Mesenchymal stem cell (in vitro differentiated cells and primary cell): ENCODE results near the gene GRB2.
A peak's percentile ranks its signal among the peaks of the same experiment; 100 is the strongest.

ENCODE experiments used
- DNase-seq: peaks from one replicate; pipeline ENCODE4 v3.0.0-alpha.2; 2013
- H2AFZ ChIP-seq: one replicate; pipeline ENCODE4 v1.6.1; 2013; ENCODE audit warnings: low read depth, mild to moderate bottlenecking, control low read depth, inconsistent platforms, low read length, moderate library complexity
- H2AK5ac ChIP-seq: 2 replicates; pipeline ENCODE4 v1.6.1; 2013; ENCODE audit warnings: low read length, moderate library complexity, mild to moderate bottlenecking, inconsistent platforms; ENCODE audit not compliant: severe bottlenecking
- H2BK120ac ChIP-seq: one replicate; pipeline ENCODE4 v1.6.1; 2013; ENCODE audit warnings: low read depth, mild to moderate bottlenecking, inconsistent platforms, low read length, moderate library complexity
- H2BK12ac ChIP-seq, 2 experiments: one replicate each; pipeline ENCODE4 v1.6.1; 2013; ENCODE audit warnings: inconsistent platforms in 2 of 2, low read length in 2 of 2, mild to moderate bottlenecking in 2 of 2, moderate library complexity in 2 of 2, control low read depth in 1 of 2
- H2BK15ac ChIP-seq: one replicate; pipeline ENCODE4 v1.6.1; 2013; ENCODE audit warnings: mild to moderate bottlenecking, low read depth, inconsistent platforms; ENCODE audit not compliant: poor library complexity, severe bottlenecking
- H2BK5ac ChIP-seq: 2 replicates; pipeline ENCODE4 v1.6.1; 2013; ENCODE audit warnings: low read depth, mild to moderate bottlenecking, low read length, control low read depth, inconsistent platforms; ENCODE audit not compliant: poor library complexity, severe bottlenecking
- H3K14ac ChIP-seq, 2 experiments: one replicate each; pipeline ENCODE4 v1.6.1; 2013; ENCODE audit warnings: inconsistent platforms in 2 of 2, low read length in 2 of 2, control low read depth in 1 of 2, mild to moderate bottlenecking in 1 of 2, moderate library complexity in 1 of 2
- H3K18ac ChIP-seq, 2 experiments: one replicate each; pipeline ENCODE4 v1.6.1; 2013; ENCODE audit warnings: inconsistent platforms in 2 of 2, low read length in 2 of 2, control low read depth in 1 of 2, low read depth in 1 of 2, mild to moderate bottlenecking in 1 of 2
- H3K23ac ChIP-seq, 2 experiments: one replicate each; pipeline ENCODE4 v1.6.1; 2013; ENCODE audit warnings: inconsistent platforms in 2 of 2, low read length in 2 of 2, mild to moderate bottlenecking in 2 of 2, moderate library complexity in 2 of 2, control low read depth in 1 of 2
- H3K27ac ChIP-seq: 2 replicates; pipeline ENCODE4 v1.5.1; 2013; ENCODE audit warnings: mild to moderate bottlenecking, moderate library complexity, low read length, control low read depth, inconsistent platforms; ENCODE audit not compliant: poor library complexity, severe bottlenecking
- H3K27me3 ChIP-seq, 2 experiments: 2 replicates each; pipeline versions ENCODE4 v1.6.1 to v1.7.0; 2013; ENCODE audit warnings: low read length in 2 of 2, mild to moderate bottlenecking in 2 of 2, moderate library complexity in 2 of 2, control low read depth in 1 of 2, inconsistent platforms in 1 of 2; ENCODE audit not compliant: control insufficient read depth in 1 of 2, insufficient read depth in 1 of 2
- H3K36me3 ChIP-seq, 2 experiments: 2 replicates each; pipeline versions ENCODE4 v1.6.1 to v1.7.0; 2013; ENCODE audit warnings: low read length in 2 of 2, control low read depth in 1 of 2, inconsistent platforms in 1 of 2, low read depth in 1 of 2, mild to moderate bottlenecking in 1 of 2; ENCODE audit not compliant: insufficient read depth in 2 of 2, control insufficient read depth in 1 of 2
- H3K4ac ChIP-seq, 2 experiments: one replicate each; pipeline ENCODE4 v1.6.1; 2013; ENCODE audit warnings: inconsistent platforms in 2 of 2, low read length in 2 of 2, mild to moderate bottlenecking in 2 of 2, moderate library complexity in 2 of 2, control low read depth in 1 of 2, low read depth in 1 of 2
- H3K4me1 ChIP-seq: 2 replicates; pipeline ENCODE4 v1.6.1; 2013; ENCODE audit warnings: low read depth, low read length, control low read depth; ENCODE audit not compliant: control insufficient read depth, insufficient read depth
- H3K4me2 ChIP-seq: 2 replicates; pipeline ENCODE4 v1.6.1; 2013; ENCODE audit warnings: low read length, mild to moderate bottlenecking, inconsistent platforms; ENCODE audit not compliant: poor library complexity, severe bottlenecking
- H3K4me3 ChIP-seq, 2 experiments: 2 replicates each; pipeline versions ENCODE4 v1.5.1 to v1.7.0; 2013; ENCODE audit warnings: low read length in 2 of 2, mild to moderate bottlenecking in 2 of 2, control low read depth in 1 of 2, low read depth in 1 of 2; ENCODE audit not compliant: insufficient read depth in 1 of 2
- H3K79me1 ChIP-seq: replicated peaks from 2 replicates; pipeline ENCODE4 v1.6.1; 2013; ENCODE audit warnings: mild to moderate bottlenecking, control low read depth, low read length, inconsistent platforms; ENCODE audit not compliant: poor library complexity, severe bottlenecking
- H3K9ac ChIP-seq: 2 replicates; pipeline ENCODE4 v1.7.0; 2013; ENCODE audit warnings: mild to moderate bottlenecking, low read length, moderate library complexity
- H3K9me3 ChIP-seq: 2 replicates; pipeline ENCODE4 v1.7.0; 2013; ENCODE audit warnings: mild to moderate bottlenecking, low read length; ENCODE audit not compliant: control insufficient read depth
- H4K8ac ChIP-seq: one replicate; pipeline ENCODE4 v1.6.1; 2013; ENCODE audit warnings: inconsistent platforms, mild to moderate bottlenecking, low read length, moderate library complexity
- H4K91ac ChIP-seq: one replicate; pipeline ENCODE4 v1.6.1; 2013; ENCODE audit warnings: mild to moderate bottlenecking, low read length, inconsistent platforms
- WGBS: methylation state at CpG from one replicate; pipeline ENCODE4 v1.1.7; 2013; ENCODE audit warnings: mixed read lengths; 5-methylcytosine and 5-hydroxymethylcytosine counted together

Gene GRB2

GRCh38 chr17:75327757-75328156, 77.7 kb downstream of the GRB2 start:
- H2AFZ ChIP-seq = no peak overlapping the region
- H3K14ac ChIP-seq = no peak overlapping the region
- no peak overlapping the region for H3K4ac ChIP-seq
- H3K4me1 ChIP-seq = peaks cover 5% of the 10 kb centered on the region
- H3K9me3 ChIP-seq = no peaks in the 10 kb centered on the region
- no peak overlapping the region for H3K9ac ChIP-seq
- 88% methylated on average over 2 of the region's 2 CpGs for WGBS
- no peak overlapping the region for H4K8ac ChIP-seq
- no peak overlapping the region for H3K18ac ChIP-seq
- peaks cover 34% of the 10 kb centered on the region for H3K79me1 ChIP-seq
- no peak overlapping the region for H3K4me2 ChIP-seq
- peaks cover 24 to 37% of the 10 kb centered on the region in 2 experiments for H3K36me3 ChIP-seq
- H3K27ac ChIP-seq = no peak overlapping the region
- no peak overlapping the region for H3K23ac ChIP-seq
- H3K4me3 ChIP-seq = no peak overlapping the region
- H2BK12ac ChIP-seq = no peak overlapping the region
- H2BK120ac ChIP-seq = no peak overlapping the region
- no peak for DNase-seq
- no peak overlapping the region for H2BK15ac ChIP-seq
- no peak overlapping the region for H2AK5ac ChIP-seq
- no peak overlapping the region for H2BK5ac ChIP-seq
- no peak overlapping the region for H4K91ac ChIP-seq
- no peaks in the 10 kb centered on the region for H3K27me3 ChIP-seq

- H3K27me3 ChIP-seq = no peaks in the 10 kb centered on the region
- H3K23ac ChIP-seq = no peak overlapping the region
- peak; percentile 39 for DNase-seq
- no peak overlapping the region for H2AK5ac ChIP-seq
- no peak overlapping the region for H2BK5ac ChIP-seq
- H2BK12ac ChIP-seq = no peak overlapping the region
- no peak overlapping the region for H3K14ac ChIP-seq
- no peak overlapping the region for H2BK120ac ChIP-seq
- peak overlapping the region; percentile 2 for H3K9ac ChIP-seq
- no peak overlapping the region for H3K4ac ChIP-seq
- peaks cover 6% of the 10 kb centered on the region for H3K4me1 ChIP-seq
- H3K4me3 ChIP-seq = no peak overlapping the region
- H2BK15ac ChIP-seq = no peak overlapping the region
- 69% methylated on average over 5 of the region's 5 CpGs for WGBS
- no peak overlapping the region for H3K27ac ChIP-seq
- H3K18ac ChIP-seq = peak overlapping the region in 1 of 2 experiments; percentile 43
- no peak overlapping the region for H2AFZ ChIP-seq
- peaks cover 32 to 33% of the 10 kb centered on the region in 2 experiments for H3K36me3 ChIP-seq
- peak overlapping the region; percentile 37 for H4K8ac ChIP-seq
- H3K79me1 ChIP-seq = peaks cover 42% of the 10 kb centered on the region
- H3K9me3 ChIP-seq = no peaks in the 10 kb centered on the region
- no peak overlapping the region for H4K91ac ChIP-seq
- no peak overlapping the region for H3K4me2 ChIP-seq
These were observed 79.1 kb downstream of the GRB2 start for GRCh38 chr17:75326226-75326848.

- WGBS = 67% methylated on average over 7 of the region's 7 CpGs
- Histone ChIP-seq H3K23ac (no peak overlapping the region), H2BK12ac (no peak overlapping the region), H4K8ac (peak overlapping the region; percentile 55), H3K4me2 (no peak overlapping the region), H2AFZ (no peak overlapping the region), H3K18ac (peak overlapping the region in 1 of 2 experiments; percentile 43), H3K9ac (peak overlapping the region; percentile 2), H2BK5ac (no peak overlapping the region), H3K79me1 (peaks cover 41% of the 10 kb centered on the region), H3K14ac (no peak overlapping the region), H3K4me3 (no peak overlapping the region), H4K91ac (no peak overlapping the region), H3K4ac (no peak overlapping the region), H3K36me3 (peaks cover 32 to 34% of the 10 kb centered on the region in 2 experiments), H2AK5ac (no peak overlapping the region), H3K9me3 (no peaks in the 10 kb centered on the region), H3K4me1 (peaks cover 6% of the 10 kb centered on the region), H3K27ac (no peak overlapping the region), H3K27me3 (no peaks in the 10 kb centered on the region), H2BK15ac (no peak overlapping the region), H2BK120ac (no peak overlapping the region)
- DNase-seq = no peak
These were observed 79.7 kb downstream of the GRB2 start for GRCh38 chr17:75325827-75326225.

- H3K4me1 ChIP-seq = peaks cover 6% of the 10 kb centered on the region
- H2BK5ac ChIP-seq = no peak overlapping the region
- H3K4me3 ChIP-seq = no peak overlapping the region
- no peak overlapping the region for H3K14ac ChIP-seq
- H3K9me3 ChIP-seq = no peaks in the 10 kb centered on the region
- H4K91ac ChIP-seq = no peak overlapping the region
- H2AFZ ChIP-seq = no peak overlapping the region
- H3K27ac ChIP-seq = no peak overlapping the region
- peaks cover 42% of the 10 kb centered on the region for H3K79me1 ChIP-seq
- no peaks in the 10 kb centered on the region for H3K27me3 ChIP-seq
- H3K23ac ChIP-seq = no peak overlapping the region
- no peak overlapping the region for H3K18ac ChIP-seq
- H2BK12ac ChIP-seq = no peak overlapping the region
- no peak overlapping the region for H2BK15ac ChIP-seq
- H3K4ac ChIP-seq = no peak overlapping the region
- H2AK5ac ChIP-seq = no peak overlapping the region
- DNase-seq = no peak
- peaks cover 32 to 36% of the 10 kb centered on the region in 2 experiments for H3K36me3 ChIP-seq
- H2BK120ac ChIP-seq = no peak overlapping the region
- H4K8ac ChIP-seq = no peak overlapping the region
- no peak overlapping the region for H3K4me2 ChIP-seq
- no peak overlapping the region for H3K9ac ChIP-seq
- WGBS = 97% methylated on average over 5 of the region's 6 CpGs
These were observed 80.1 kb downstream of the GRB2 start for GRCh38 chr17:75325348-75325747.
